Transverse colon (tissue), 4 donors: ENCODE results near the gene CELF4. TPM values are rescaled to one million over a fixed set of nuclear protein-coding genes. Genes with fewer than 3 reads are reported as not detected.

Source experiments
- DNase-seq: peaks from one replicate; pipeline ENCODE4 v3.0.0-alpha.2; 2019
- H3K27ac ChIP-seq, 4 donors: fragments of 200-600 bp; sonication (generic); 2 replicates each; pipeline ENCODE4 v1.5.1; 2016 to 2018; ENCODE audit warnings: inconsistent platforms in 4 of 4
- H3K27me3 ChIP-seq: fragments of 200-600 bp; sonication (generic); 2 replicates; pipeline ENCODE4 v1.5.1; 2017; ENCODE audit warnings: inconsistent platforms
- H3K36me3 ChIP-seq, 4 donors: fragments of 200-600 bp; sonication (generic); 2 replicates each; pipeline ENCODE4 v1.5.1; 2017 to 2019; ENCODE audit warnings: inconsistent platforms in 4 of 4
- H3K4me1 ChIP-seq, 4 donors: fragments of 200-600 bp; sonication (generic); 2 replicates each; pipeline ENCODE4 v1.5.1; 2017 to 2020; ENCODE audit warnings: inconsistent platforms in 4 of 4
- H3K4me3 ChIP-seq, 4 donors: fragments of 200-600 bp; sonication (generic); 1 replicate in 1 of 4; 2 replicates in 3 of 4; pipeline versions ENCODE4 v1.5.1 to v1.6.1; 2017 to 2019; ENCODE audit warnings: inconsistent platforms in 4 of 4
- H3K9me3 ChIP-seq, 2 donors: fragments of 200-600 bp; sonication (generic); 2 replicates each; pipeline ENCODE4 v1.5.1; 2017 to 2019; ENCODE audit warnings: inconsistent platforms in 2 of 2
- CTCF ChIP-seq, 5 experiments: fragments of 200-600 bp in 3 of 5; fragments of 450-650 bp in 2 of 5; sonication (generic) in 3 of 5; IDR thresholded peaks; 1 replicate in 2 of 5; 2 replicates in 3 of 5; pipeline ENCODE4 v1.5.1; 2016 to 2017; ENCODE audit warnings: antibody characterized with exemption in 5 of 5, inconsistent platforms in 3 of 5, mild to moderate bottlenecking in 2 of 5, moderate library complexity in 1 of 5
- EP300 ChIP-seq: sonication (generic); formaldehyde crosslinking; IDR thresholded peaks from one replicate; pipeline ENCODE4 v1.6.1; 2017; ENCODE audit warnings: antibody characterized with exemption, low read depth
- POLR2A ChIP-seq: fragments of 450-650 bp; IDR thresholded peaks from one replicate; pipeline ENCODE4 v1.6.1; 2016; ENCODE audit warnings: antibody characterized with exemption, mild to moderate bottlenecking, moderate library complexity
- POLR2AphosphoS5 ChIP-seq, 3 donors: sonication (generic); formaldehyde crosslinking; IDR thresholded peaks; one replicate each; pipeline ENCODE4 v1.6.1; 2016; ENCODE audit warnings: antibody characterized with exemption in 3 of 3
- WGBS, 2 donors: methylation state at CpG; one replicate each; pipeline ENCODE4 v1.1.5; 2018; ENCODE audit warnings: low coverage in 1 of 2; 5-methylcytosine and 5-hydroxymethylcytosine counted together
- in situ Hi-C, 4 donors: fragments of 200-750 bp; cut with MboI; loops; one replicate each; pipeline versions ENCODE4 v1.15.0 to v1.15.1; 2017; ENCODE audit warnings: low sequenced_read_pairs in 3 of 4, low pct_ligation_motif_present in 1 of 4, low pct_unique_long_range_greater_than_20kb in 1 of 4
- intact Hi-C: fragments of 100-400 bp; cut with DNase I; formaldehyde crosslinking; loops from one replicate; pipeline ENCODE4 v1.15.1; 2023; ENCODE audit warnings: low total_unique reads
- total RNA-seq, 4 donors: library from RNA; depleted of rRNA; stranded (reverse); fragments of >200 nt; gene quantifications; one replicate each; pipeline ENCODE4 v1.1.0, GENCODE V29; 2016

CELF4 gene
- total RNA-seq, 4 donors from 2014 or later, result 0.14 to 0.75 TPM; not detected in 2

- Histone ChIP-seq H3K4me3 (no peak overlapping the region), H3K27me3 (peaks cover 5% of the 10 kb centered on the region), H3K9me3 (no peaks in the 10 kb centered on the region), H3K36me3 (no peaks in the 10 kb centered on the region), H3K4me1 (no peaks in the 10 kb centered on the region), H3K27ac (no peak overlapping the region)
- intact Hi-C loops (no loop called here), in situ Hi-C loops (no loop called here)
- WGBS, 2 donors, result 73% methylated on average over 2 of the region's 2 CpGs; no CpG with 5 or more reads in 1 of the 2 donors
- no peak for DNase-seq
- TF ChIP-seq POLR2AphosphoS5 (IDR thresholded peaks at IDR 0.05) (no peak), CTCF (IDR thresholded peaks at IDR 0.05) (no peak), EP300 (no peak), POLR2A (no peak)
Observed at GRCh38 chr18:37495354-37495753, 70.2 kb downstream of the CELF4 start.

- no peak for DNase-seq
- WGBS, 2 donors, result 85% methylated on average over 5 of the region's 5 CpGs; no CpG with 5 or more reads in 1 of the 2 donors
- TF ChIP-seq EP300, result no peak
- Histone ChIP-seq H3K4me3 (no peak overlapping the region), H3K9me3 (no peaks in the 10 kb centered on the region), H3K27me3 (peaks cover 13% of the 10 kb centered on the region), H3K4me1 (no peaks in the 10 kb centered on the region), H3K27ac (no peak overlapping the region), H3K36me3 (no peaks in the 10 kb centered on the region)
- intact Hi-C loops (no loop called here), in situ Hi-C loops (no loop called here)
Observed at GRCh38 chr18:37494406-37494805, 71.2 kb downstream of the CELF4 start.

GRCh38 chr18:37493352-37493935 lies 72.2 kb downstream of the CELF4 start:
- Histone ChIP-seq H3K9me3 (no peaks in the 10 kb centered on the region), H3K4me1 (no peaks in the 10 kb centered on the region), H3K36me3 (no peaks in the 10 kb centered on the region), H3K4me3 (no peak overlapping the region), H3K27me3 (peaks cover 23% of the 10 kb centered on the region), H3K27ac (no peak overlapping the region)
- in situ Hi-C loops, result no loop called here
- WGBS, 2 donors, result 56% methylated on average over 7 of the region's 7 CpGs; no CpG with 5 or more reads in 1 of the 2 donors
- intact Hi-C loops, result no loop called here
- TF ChIP-seq POLR2AphosphoS5 (IDR thresholded peaks at IDR 0.05), result no peak
- TF ChIP-seq EP300, result no peak
- no peak for TF ChIP-seq CTCF (IDR thresholded peaks at IDR 0.05)
- TF ChIP-seq POLR2A, result no peak
- DNase-seq, result no peak

GRCh38 chr18:37492952-37493351 lies 72.6 kb downstream of the CELF4 start:
- DNase-seq, result no peak
- intact Hi-C loops (no loop called here), in situ Hi-C loops (no loop called here)
- Histone ChIP-seq H3K4me3 (no peak overlapping the region), H3K27me3 (peaks cover 28% of the 10 kb centered on the region), H3K4me1 (no peaks in the 10 kb centered on the region), H3K36me3 (no peaks in the 10 kb centered on the region), H3K9me3 (no peaks in the 10 kb centered on the region), H3K27ac (no peak overlapping the region)
- TF ChIP-seq CTCF (IDR thresholded peaks at IDR 0.05) (no peak), POLR2A (no peak), POLR2AphosphoS5 (IDR thresholded peaks at IDR 0.05) (no peak), EP300 (no peak)
- WGBS, 2 donors, result 17 to 86% methylated on average over 1 of the region's 1 CpG

- H3K4me3 ChIP-seq, result no peak overlapping the region
- H3K27me3 ChIP-seq, result peaks cover 42% of the 10 kb centered on the region
- no peak for DNase-seq
- no peaks in the 10 kb centered on the region for H3K36me3 ChIP-seq
- in situ Hi-C loops (no loop called here), intact Hi-C loops (no loop called here)
- WGBS, 2 donors, result 85% methylated on average over 10 of the region's 10 CpGs; no CpG with 5 or more reads in 1 of the 2 donors
- H3K9me3 ChIP-seq, result no peaks in the 10 kb centered on the region
- no peaks in the 10 kb centered on the region for H3K4me1 ChIP-seq
- H3K27ac ChIP-seq, result no peak overlapping the region
- no peak for TF ChIP-seq POLR2AphosphoS5 (IDR thresholded peaks at IDR 0.05)
- no peak for TF ChIP-seq POLR2A
- no peak for TF ChIP-seq CTCF (IDR thresholded peaks at IDR 0.05)
- TF ChIP-seq EP300, result no peak
Observed at GRCh38 chr18:37491526-37491925, 74.1 kb downstream of the CELF4 start.
